Activated CD4-positive, alpha-beta memory T cell treated with anti-CD3 and anti-CD28 coated beads, Interleukin-2, amount 10 ng/mL, durations not matched to agents 7 days and 5 days (primary cell): ENCODE results near the gene KCNMA1. TPM values are rescaled to one million over a fixed set of nuclear protein-coding genes. Genes with fewer than 3 reads are reported as not detected.

ENCODE experiments used
- CTCF ChIA-PET: fragments of 350-600 bp; sonication (Branson Sonifier 250); formaldehyde crosslinking; loops from one replicate; lab custom pipeline; 2021; ENCODE audit warnings: antibody characterized with exemption, inconsistent platforms; lab: Charles Lee
- POLR2A ChIA-PET: fragments of 350-600 bp; sonication (Branson Sonifier 250); formaldehyde crosslinking; loops from one replicate; lab custom pipeline; 2021; ENCODE audit warnings: antibody characterized with exemption; lab: Charles Lee
- DNase-seq: peaks from one replicate; pipeline ENCODE4 v3.0.0-alpha.2; 2020
- H3K27ac Mint-ChIP-seq: one replicate; pipeline ENCODE4 v1.8.0; 2021; ENCODE audit warnings: mild to moderate bottlenecking, mixed read lengths
- H3K27me3 Mint-ChIP-seq: one replicate; pipeline ENCODE4 v1.8.0; 2021; ENCODE audit warnings: mixed read lengths
- H3K36me3 Mint-ChIP-seq: one replicate; pipeline ENCODE4 v1.8.0; 2021; ENCODE audit warnings: low read depth, mixed read lengths
- H3K4me1 Mint-ChIP-seq: one replicate; pipeline ENCODE4 v1.8.0; 2021; ENCODE audit warnings: mixed read lengths
- H3K4me3 Mint-ChIP-seq: one replicate; pipeline ENCODE4 v1.8.0; 2021; ENCODE audit warnings: mild to moderate bottlenecking, mixed read lengths
- H3K9me3 Mint-ChIP-seq: one replicate; pipeline ENCODE4 v1.8.0; 2021; ENCODE audit warnings: mixed read lengths
- total RNA-seq, 2 experiments: library from RNA; stranded (reverse); gene quantifications; one replicate each; pipeline ENCODE4 v1.2.3, GENCODE V29; 2021

Gene KCNMA1
- total RNA-seq, 2 experiments from 2014 or later: 0.25 to 0.38 TPM

DNA sequence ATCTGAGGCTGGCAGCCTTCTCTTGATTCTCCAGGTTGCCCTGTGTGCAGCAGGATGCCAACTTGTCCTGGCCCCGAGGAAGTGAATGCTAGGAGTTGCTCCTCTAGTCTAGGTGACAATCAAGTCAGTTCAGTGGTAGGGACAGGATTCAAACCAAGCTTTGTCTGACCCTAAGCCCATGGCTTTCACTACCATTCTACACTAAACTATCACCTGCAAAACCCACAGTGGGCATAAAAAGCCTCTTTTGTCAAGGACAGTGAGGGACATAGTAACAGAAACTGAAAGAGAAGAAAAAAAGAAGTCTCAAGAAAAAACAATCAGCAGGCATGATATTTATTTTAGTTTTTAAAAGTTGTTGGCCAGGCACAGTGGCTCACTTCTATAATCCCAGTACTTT, 33.5 kb downstream of the KCNMA1 start:
- ChIA-PET POLR2A (no interaction called here), CTCF (no interaction called here)
- H3K4me3 Mint-ChIP-seq: no peak overlapping the region
- no peak overlapping the region for H3K27ac Mint-ChIP-seq
- peaks cover 14% of the 10 kb centered on the region for H3K27me3 Mint-ChIP-seq
- H3K9me3 Mint-ChIP-seq: no peaks in the 10 kb centered on the region
- H3K36me3 Mint-ChIP-seq: no peaks in the 10 kb centered on the region
- no peak for DNase-seq
- H3K4me1 Mint-ChIP-seq: peaks cover 15% of the 10 kb centered on the region

DNA sequence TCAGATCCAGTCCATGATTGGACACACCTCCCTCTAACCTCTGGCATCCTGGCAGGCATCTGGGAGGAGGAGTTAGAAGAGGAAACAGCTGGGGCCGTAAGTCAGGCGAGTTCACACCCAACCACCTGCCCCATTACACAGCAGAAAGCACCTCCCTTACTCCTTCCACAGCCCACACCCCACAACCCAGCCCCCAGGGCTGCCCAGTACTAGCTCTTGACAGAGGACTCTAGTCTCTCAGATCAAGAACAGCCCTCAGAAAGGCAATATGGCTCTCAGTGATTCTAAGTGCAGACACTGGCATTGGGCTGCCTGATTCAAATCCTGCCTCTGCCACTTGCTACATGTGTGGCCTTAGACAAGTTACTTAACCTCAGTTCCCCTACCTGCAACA, 34.1 kb downstream of the KCNMA1 start:
- Mint-ChIP-seq H3K27me3 (peaks cover 16% of the 10 kb centered on the region), H3K4me3 (no peak overlapping the region), H3K4me1 (peaks cover 15% of the 10 kb centered on the region), H3K27ac (no peak overlapping the region), H3K9me3 (no peaks in the 10 kb centered on the region), H3K36me3 (no peaks in the 10 kb centered on the region)
- ChIA-PET CTCF (no interaction called here), POLR2A (no interaction called here)
- peak; percentile 16 for DNase-seq

DNA sequence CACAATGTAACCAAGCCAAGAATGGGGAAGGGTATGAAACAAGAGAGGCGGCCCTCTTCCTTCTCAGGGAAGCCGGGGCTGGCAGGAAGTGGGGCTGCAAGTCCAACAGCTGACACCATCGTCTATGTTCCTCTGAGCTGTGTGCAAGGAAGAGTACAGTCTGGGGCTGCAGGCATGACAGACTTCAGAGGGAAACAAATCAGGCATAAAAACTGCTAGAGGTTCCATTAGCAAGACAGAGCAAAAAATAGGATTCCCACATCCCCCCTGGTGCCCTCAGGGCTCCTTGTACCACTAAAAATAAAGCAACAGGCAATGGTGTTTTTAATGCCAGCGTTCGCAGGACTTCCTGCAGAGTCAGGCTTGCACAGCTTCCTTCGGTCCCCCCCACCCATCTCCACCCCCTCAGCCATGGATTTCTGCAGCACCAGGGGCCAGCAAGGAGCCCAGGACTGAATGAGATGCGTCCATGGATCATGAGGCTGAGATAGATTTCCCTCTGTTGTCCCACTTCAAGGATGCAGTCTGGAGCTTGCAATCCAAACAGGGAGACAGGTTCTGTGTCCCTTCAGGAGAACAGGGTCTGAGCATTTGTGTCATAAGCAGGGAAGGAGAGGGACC, 34.6 kb downstream of the KCNMA1 start:
- H3K27me3 Mint-ChIP-seq: peaks cover 16% of the 10 kb centered on the region
- ChIA-PET CTCF (no interaction called here), POLR2A (no interaction called here)
- no peaks in the 10 kb centered on the region for H3K36me3 Mint-ChIP-seq
- H3K4me1 Mint-ChIP-seq: peaks cover 15% of the 10 kb centered on the region
- H3K27ac Mint-ChIP-seq: no peak overlapping the region
- no peak for DNase-seq
- no peaks in the 10 kb centered on the region for H3K9me3 Mint-ChIP-seq
- no peak overlapping the region for H3K4me3 Mint-ChIP-seq

DNA sequence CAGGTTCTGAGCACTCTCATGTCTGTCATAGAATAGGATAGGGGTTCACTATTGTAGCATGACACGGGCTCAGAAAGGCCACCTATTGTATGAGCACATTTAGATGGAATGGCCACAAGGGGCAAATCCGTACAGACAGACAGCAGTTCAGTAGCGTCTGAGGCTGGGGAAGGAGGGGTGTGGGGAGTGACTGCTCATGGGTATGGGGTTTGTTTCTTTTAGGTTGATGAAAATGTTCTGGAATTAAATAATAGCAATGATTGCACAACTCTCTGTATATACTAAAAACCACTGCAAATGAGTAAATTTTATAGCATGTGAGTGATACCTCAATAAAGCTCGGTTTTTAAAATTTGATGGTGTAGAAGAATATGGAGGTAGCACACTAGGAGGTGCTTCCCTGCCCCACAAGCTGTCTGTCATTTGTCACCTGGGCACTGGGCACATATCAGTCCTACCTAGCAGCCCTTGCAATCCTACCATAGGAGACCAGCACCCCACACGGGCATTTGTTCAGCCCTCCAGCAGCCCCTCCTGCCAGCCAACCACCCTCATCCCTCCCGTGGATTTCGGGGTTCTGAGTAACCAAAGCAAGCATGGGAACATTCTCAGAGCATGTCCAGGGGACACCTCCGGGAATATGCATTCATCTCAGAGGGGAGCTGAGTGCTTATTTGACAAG, 35.2 kb downstream of the KCNMA1 start:
- CTCF ChIA-PET: no interaction called here
- Mint-ChIP-seq H3K4me3 (no peak overlapping the region), H3K36me3 (no peaks in the 10 kb centered on the region), H3K27ac (no peak overlapping the region), H3K27me3 (peaks cover 16% of the 10 kb centered on the region), H3K4me1 (peaks cover 15% of the 10 kb centered on the region), H3K9me3 (no peaks in the 10 kb centered on the region)
- no peak for DNase-seq
- POLR2A ChIA-PET: no interaction called here

DNA sequence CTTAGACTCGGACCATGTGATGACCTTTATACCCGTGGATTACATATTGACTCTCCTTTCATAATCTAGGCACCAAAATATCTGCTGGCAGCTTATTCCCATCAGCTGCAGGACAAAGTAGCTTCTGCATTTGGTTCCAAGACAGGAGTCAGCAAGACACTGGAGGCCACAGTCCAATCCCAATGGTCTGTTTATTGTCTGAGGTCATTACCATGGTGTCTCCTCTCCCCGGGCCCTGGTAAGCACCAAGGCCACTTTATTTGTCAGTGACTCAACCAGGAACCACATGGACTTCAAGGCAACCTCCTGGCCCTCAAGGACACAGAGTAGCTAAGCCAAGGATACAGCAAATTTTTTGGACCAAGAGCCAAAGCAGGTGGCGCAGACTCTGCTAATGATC, 36.1 kb downstream of the KCNMA1 start:
- Mint-ChIP-seq H3K9me3 (no peaks in the 10 kb centered on the region), H3K27ac (no peak overlapping the region), H3K4me1 (peaks cover 15% of the 10 kb centered on the region), H3K36me3 (no peaks in the 10 kb centered on the region), H3K4me3 (no peak overlapping the region), H3K27me3 (peaks cover 16% of the 10 kb centered on the region)
- ChIA-PET POLR2A (no interaction called here), CTCF (no interaction called here)
- no peak for DNase-seq

DNA sequence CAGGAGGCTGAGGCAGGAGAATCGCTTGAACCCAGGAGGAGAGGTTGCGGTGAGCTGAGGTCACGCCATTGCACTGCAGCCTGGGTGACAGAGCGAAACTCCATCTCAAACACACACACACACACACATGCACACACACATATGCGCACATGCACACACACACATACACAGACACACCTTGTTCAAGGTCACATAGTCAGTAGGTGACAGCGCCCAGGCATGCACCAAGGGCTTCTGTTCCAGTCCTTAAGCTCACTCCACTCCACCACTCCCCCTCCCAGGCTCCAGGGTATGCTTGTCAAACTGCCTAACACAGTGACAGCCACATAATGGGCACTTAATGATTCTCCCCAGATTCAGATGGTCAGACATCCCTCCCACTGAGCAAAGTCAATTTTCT, 37.0 kb downstream of the KCNMA1 start:
- Mint-ChIP-seq H3K27me3 (peaks cover 16% of the 10 kb centered on the region), H3K9me3 (no peaks in the 10 kb centered on the region), H3K36me3 (no peaks in the 10 kb centered on the region), H3K4me1 (peaks cover 15% of the 10 kb centered on the region), H3K4me3 (no peak overlapping the region), H3K27ac (no peak overlapping the region)
- CTCF ChIA-PET: no interaction called here
- DNase-seq: no peak
- POLR2A ChIA-PET: no interaction called here

DNA sequence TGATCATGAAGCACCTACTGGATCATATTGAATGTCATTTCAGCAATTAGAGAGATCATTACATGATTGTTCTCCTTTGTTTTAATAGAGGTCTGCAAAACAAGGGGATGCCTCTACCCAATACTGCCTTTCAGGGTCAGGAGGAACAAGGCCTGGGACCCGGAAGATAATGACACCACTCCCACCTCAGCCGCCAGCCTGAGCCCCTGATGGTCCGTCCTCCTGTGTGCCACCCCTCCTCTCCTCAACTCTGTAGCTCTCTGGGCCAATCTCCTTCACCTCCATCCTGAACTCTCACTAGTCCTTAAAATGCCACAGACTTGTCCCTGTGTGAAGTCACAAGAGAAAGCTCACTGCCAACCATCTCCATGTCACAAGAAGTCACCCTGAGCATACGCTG, 38.0 kb downstream of the KCNMA1 start:
- Mint-ChIP-seq H3K4me1 (peaks cover 15% of the 10 kb centered on the region), H3K9me3 (no peaks in the 10 kb centered on the region), H3K36me3 (no peaks in the 10 kb centered on the region), H3K27ac (no peak overlapping the region), H3K27me3 (peaks cover 16% of the 10 kb centered on the region), H3K4me3 (no peak overlapping the region)
- ChIA-PET POLR2A (no interaction called here), CTCF (no interaction called here)
- DNase-seq: no peak

DNA sequence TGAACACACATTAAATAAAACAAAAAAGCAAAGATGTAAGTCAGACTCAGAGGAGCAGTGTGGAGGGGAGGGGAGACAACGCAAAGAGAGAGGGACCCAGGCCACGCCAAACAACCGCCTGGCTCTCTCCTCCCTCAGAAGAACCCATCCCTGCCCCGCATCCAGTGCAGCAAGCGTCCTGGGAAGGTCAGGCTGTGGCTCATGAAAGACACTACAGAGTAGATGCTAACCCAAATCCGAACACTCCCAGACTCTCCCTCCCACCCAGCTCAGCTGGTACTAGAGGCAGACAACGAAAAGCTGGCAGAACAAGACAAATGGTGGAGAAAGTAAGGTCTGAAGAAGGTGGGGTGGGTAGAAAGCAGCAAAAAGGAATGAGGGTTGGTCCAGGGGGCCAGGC, 39.0 kb downstream of the KCNMA1 start:
- no peaks in the 10 kb centered on the region for H3K9me3 Mint-ChIP-seq
- no peak for DNase-seq
- CTCF ChIA-PET: no interaction called here
- peaks cover 16% of the 10 kb centered on the region for H3K27me3 Mint-ChIP-seq
- no peak overlapping the region for H3K27ac Mint-ChIP-seq
- peaks cover 10% of the 10 kb centered on the region for H3K4me1 Mint-ChIP-seq
- POLR2A ChIA-PET: no interaction called here
- H3K4me3 Mint-ChIP-seq: no peak overlapping the region
- no peaks in the 10 kb centered on the region for H3K36me3 Mint-ChIP-seq

DNA sequence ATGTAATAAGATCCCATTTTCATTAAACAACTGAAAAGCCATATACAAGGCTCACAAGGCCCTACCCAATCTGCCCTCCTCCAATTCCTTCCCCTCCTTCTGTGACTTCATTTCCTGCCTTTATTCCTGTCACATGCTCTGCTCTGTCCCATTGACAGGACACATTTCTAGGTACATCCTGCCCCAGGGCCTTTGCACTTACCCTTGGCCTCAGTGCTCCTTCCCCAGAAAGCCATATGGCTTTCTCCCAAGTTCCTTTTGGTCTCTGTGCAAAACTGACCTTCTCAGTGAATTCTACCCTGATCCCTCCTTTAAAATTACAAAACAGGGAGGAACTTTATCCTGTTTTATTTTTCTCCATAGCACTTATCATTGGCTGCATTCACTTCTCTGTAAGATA, 40.0 kb downstream of the KCNMA1 start:
- DNase-seq: no peak
- H3K9me3 Mint-ChIP-seq: no peaks in the 10 kb centered on the region
- no peaks in the 10 kb centered on the region for H3K4me1 Mint-ChIP-seq
- H3K27ac Mint-ChIP-seq: no peak overlapping the region
- ChIA-PET CTCF (no interaction called here), POLR2A (no interaction called here)
- peaks cover 12% of the 10 kb centered on the region for H3K27me3 Mint-ChIP-seq
- H3K4me3 Mint-ChIP-seq: no peak overlapping the region
- no peaks in the 10 kb centered on the region for H3K36me3 Mint-ChIP-seq

DNA sequence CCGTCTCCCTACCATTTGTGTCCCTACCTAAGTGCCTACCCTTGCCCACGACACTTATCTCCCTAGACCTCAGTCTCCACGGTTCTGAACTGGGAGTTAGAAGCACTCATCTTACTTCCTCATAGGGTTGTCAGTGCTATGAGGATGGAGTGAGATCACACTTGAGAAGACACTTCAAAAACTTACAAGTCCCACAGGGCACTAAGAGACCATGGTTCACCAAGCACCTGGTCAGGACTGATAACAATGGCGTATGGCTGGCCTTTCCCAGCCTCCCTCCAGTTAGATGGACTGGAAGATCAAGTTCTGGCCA, 43.2 kb downstream of the KCNMA1 start:
- DNase-seq: no peak
- Mint-ChIP-seq H3K36me3 (no peaks in the 10 kb centered on the region), H3K27ac (no peak overlapping the region), H3K4me3 (no peak overlapping the region), H3K9me3 (no peaks in the 10 kb centered on the region), H3K4me1 (no peaks in the 10 kb centered on the region), H3K27me3 (peaks cover 2% of the 10 kb centered on the region)
- CTCF ChIA-PET: no interaction called here
- POLR2A ChIA-PET: no interaction called here

DNA sequence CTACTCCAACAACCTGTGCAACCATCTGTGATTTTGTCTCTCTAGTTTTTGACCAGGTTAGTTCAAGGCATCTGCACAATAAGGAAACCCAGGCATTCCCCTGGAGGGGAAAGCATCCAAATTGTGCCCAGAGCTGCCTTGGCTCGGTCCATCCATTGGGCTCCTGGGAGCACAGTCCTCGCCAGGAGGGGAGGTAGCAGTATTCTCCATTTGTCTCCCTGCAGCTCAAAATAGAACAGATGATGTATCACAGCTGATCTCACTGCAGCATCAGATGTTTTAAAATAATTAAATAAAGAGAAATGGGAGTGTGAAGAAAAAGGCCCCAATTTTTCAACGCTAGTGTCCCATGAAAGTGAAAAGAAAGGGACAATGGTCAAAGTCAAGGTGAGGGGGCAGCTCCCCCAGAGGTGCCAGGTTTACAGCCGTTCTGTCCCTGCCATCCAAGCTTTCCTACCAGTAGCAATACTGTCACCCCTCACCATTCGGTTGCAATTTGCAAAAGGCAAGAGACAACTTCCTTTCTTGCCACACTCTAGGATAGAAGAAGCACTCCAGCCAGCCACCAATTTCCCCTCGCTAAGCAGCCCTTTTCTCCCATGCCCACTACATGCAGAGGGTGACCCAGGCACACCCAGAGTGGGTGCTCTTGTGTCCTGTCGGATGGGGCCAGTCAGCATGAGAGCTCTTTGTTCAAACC, 43.7 kb downstream of the KCNMA1 start:
- no peak overlapping the region for H3K27ac Mint-ChIP-seq
- CTCF ChIA-PET: no interaction called here
- H3K4me3 Mint-ChIP-seq: no peak overlapping the region

DNA sequence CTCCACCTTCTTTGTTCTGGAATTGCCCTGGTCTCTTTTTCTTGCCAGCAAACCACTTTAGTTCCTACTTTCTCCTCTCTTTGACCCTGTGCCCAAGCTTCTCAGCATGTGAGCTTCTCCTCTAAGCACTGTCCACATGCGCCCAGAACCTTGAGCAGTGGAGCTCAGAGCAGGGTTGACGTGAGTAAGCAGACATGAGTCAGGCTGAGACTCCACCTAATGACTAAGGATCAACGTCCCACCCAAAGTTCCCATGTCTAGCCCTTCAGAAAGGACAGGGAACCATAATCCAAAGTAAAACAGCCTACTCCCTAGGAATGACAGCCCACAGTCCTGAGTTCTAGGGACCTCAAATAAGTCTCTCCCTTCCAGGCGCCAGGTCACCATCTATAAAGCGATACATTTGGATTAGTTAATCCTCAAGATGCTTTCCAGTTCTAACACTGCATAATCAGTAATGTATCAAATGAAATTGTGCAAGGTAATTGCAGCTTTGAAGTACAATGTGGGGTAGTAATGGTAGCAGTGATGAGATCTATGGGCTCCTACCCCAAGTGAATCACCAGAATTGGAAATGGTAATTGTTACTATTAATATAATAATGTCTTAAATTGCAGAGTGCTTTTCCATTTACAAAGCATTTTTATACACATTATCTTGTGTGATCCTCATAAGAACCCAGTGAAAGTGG, 44.5 kb downstream of the KCNMA1 start:
- ChIA-PET CTCF (no interaction called here), POLR2A (no interaction called here)
- H3K4me1 Mint-ChIP-seq: no peaks in the 10 kb centered on the region
- H3K4me3 Mint-ChIP-seq: no peak overlapping the region
- no peaks in the 10 kb centered on the region for H3K9me3 Mint-ChIP-seq
- H3K27ac Mint-ChIP-seq: no peak overlapping the region
- H3K36me3 Mint-ChIP-seq: no peaks in the 10 kb centered on the region
- no peaks in the 10 kb centered on the region for H3K27me3 Mint-ChIP-seq
- DNase-seq: no peak

More for the DNA sequence above, 43.7 kb downstream of the KCNMA1 start:
- Mint-ChIP-seq H3K4me1 (no peaks in the 10 kb centered on the region), H3K27me3 (peaks cover 2% of the 10 kb centered on the region), H3K36me3 (no peaks in the 10 kb centered on the region), H3K9me3 (no peaks in the 10 kb centered on the region)
- no peak for DNase-seq
- POLR2A ChIA-PET: no interaction called here

DNA sequence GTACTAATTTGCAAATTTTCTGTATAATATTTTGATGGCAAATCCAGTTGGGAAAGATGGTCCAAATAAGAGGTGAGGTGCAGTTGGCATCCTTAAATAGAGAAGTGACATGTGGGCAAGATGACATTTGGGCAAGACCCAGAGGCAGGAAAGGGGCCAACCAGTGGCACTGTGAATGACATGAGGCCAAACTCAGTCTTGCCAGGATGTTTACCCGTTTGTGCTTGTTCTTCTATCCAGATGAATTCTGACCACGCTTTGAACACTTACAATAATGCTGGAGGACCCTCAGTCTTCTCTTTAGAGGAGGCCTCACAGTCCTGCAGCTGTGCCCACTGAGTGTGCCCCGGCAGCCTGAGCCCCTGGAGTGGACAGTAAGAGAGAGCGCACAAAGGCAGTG, 45.1 kb downstream of the KCNMA1 start:
- DNase-seq: no peak
- no peaks in the 10 kb centered on the region for H3K27me3 Mint-ChIP-seq
- H3K4me3 Mint-ChIP-seq: no peak overlapping the region
- POLR2A ChIA-PET: no interaction called here
- no peaks in the 10 kb centered on the region for H3K9me3 Mint-ChIP-seq
- no peak overlapping the region for H3K27ac Mint-ChIP-seq
- no peaks in the 10 kb centered on the region for H3K4me1 Mint-ChIP-seq
- CTCF ChIA-PET: no interaction called here
- no peaks in the 10 kb centered on the region for H3K36me3 Mint-ChIP-seq
